Measurements from ENCODE around the gene ZNF469.

ZNF469 gene

GRCh38 chr16:88347656-88348376 lies 34.9 kb upstream of the ZNF469 start:
- no peak for DNase-seq (ENCODE audit: low read depth in 2 of 2, low spot score in 1 of 2)

GRCh38 chr16:88348377-88349152 lies 34.2 kb upstream of the ZNF469 start:
- DNase-seq (ENCODE audit: low read depth in 2 of 2, low spot score in 1 of 2) = no peak

GRCh38 chr16:88349153-88349902 lies 33.4 kb upstream of the ZNF469 start:
- DNase-seq (ENCODE audit: low read depth in 2 of 2, low spot score in 1 of 2) = no peak

GRCh38 chr16:88349903-88350900 lies 32.6 kb upstream of the ZNF469 start:
- DNase-seq (ENCODE audit: low read depth in 2 of 2, low spot score in 1 of 2) = no peak

GRCh38 chr16:88350922-88351321 lies 31.8 kb upstream of the ZNF469 start:
- DNase-seq (ENCODE audit: low read depth in 2 of 2, low spot score in 1 of 2) = no peak

- no peak for DNase-seq (ENCODE audit: low read depth in 2 of 2, low spot score in 1 of 2)
These were observed 31.2 kb upstream of the ZNF469 start for GRCh38 chr16:88351491-88352101.

- no peak for DNase-seq (ENCODE audit: low read depth in 2 of 2, low spot score in 1 of 2)
These were observed 30.2 kb upstream of the ZNF469 start for GRCh38 chr16:88352261-88353200.

GRCh38 chr16:88353232-88353631 lies 29.5 kb upstream of the ZNF469 start:
- DNase-seq (ENCODE audit: low read depth in 2 of 2, low spot score in 1 of 2) = no peak

GRCh38 chr16:88353691-88354090 lies 29.1 kb upstream of the ZNF469 start:
- no peak for DNase-seq (ENCODE audit: low read depth in 2 of 2, low spot score in 1 of 2)

GRCh38 chr16:88354229-88355092 lies 28.3 kb upstream of the ZNF469 start:
- no peak for DNase-seq (ENCODE audit: low read depth in 2 of 2, low spot score in 1 of 2)

GRCh38 chr16:88355093-88355388 lies 27.7 kb upstream of the ZNF469 start:
- no peak for DNase-seq (ENCODE audit: low read depth in 2 of 2, low spot score in 1 of 2)

- DNase-seq (ENCODE audit: low read depth in 2 of 2, low spot score in 1 of 2) = no peak
These were observed 27.2 kb upstream of the ZNF469 start for GRCh38 chr16:88355389-88356123.

- DNase-seq (ENCODE audit: low read depth in 2 of 2, low spot score in 1 of 2) = no peak
These were observed 26.5 kb upstream of the ZNF469 start for GRCh38 chr16:88356124-88356726.

- DNase-seq (ENCODE audit: low read depth in 2 of 2, low spot score in 1 of 2) = no peak
These were observed 26.0 kb upstream of the ZNF469 start for GRCh38 chr16:88356727-88357199.

GRCh38 chr16:88357317-88358022 lies 25.3 kb upstream of the ZNF469 start:
- no peak for DNase-seq (ENCODE audit: low read depth in 2 of 2, low spot score in 1 of 2)

GRCh38 chr16:88358023-88358420 lies 24.7 kb upstream of the ZNF469 start:
- no peak for DNase-seq (ENCODE audit: low read depth in 2 of 2, low spot score in 1 of 2)

- no peak for DNase-seq (ENCODE audit: low read depth in 2 of 2, low spot score in 1 of 2)
These were observed 23.8 kb upstream of the ZNF469 start for GRCh38 chr16:88359008-88359407.

All from stimulated activated CD8-positive, alpha-beta memory T cell treated with anti-CD3 and anti-CD28 coated beads, Interleukin-4, amount 100 ng/mL, for 1 hour (primary cell).